Measurements from ENCODE around the gene CYP19A1.

The CYP19A1 gene

DNA sequence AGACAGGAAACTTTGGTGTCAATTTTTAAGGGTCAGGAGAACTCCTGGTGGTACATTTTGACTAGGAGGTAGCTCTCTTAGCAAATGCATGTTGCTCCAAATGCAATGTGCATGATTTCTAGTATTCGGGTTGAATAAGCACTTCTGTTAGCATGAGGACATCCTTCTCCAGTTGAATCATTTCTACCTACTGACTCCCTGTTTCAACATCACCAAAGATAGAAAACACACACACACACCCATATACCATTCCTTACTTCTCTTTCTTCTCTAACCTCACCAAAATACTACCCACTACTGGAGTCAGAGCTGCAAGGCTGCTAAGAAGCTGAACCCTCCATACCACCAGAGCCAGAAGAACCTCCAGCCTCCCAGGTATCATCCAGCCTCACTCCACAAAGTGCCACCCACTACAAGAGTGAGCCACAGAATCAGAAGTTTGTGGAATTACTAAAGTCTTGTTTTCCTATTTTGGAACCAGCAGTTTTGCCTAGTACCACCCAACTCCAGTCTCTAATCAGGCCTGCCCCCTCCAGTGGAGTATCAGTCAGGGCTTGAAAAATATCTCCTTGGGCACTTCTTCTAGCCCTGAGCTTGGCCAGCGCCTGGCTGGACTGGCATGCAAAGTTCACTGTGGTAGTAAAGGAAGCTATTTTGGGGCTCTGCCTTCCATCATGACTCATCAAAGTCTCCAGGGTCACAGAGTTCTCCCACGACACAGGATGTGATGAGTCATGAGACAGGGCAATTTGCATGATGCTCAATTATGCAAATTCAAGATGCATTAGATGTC is 110.3 kb downstream of the CYP19A1 start:
- FAIRE-seq: no peak
- DNase-seq (ENCODE audit: insufficient read length, low spot score): peak; percentile 44
- no peak for TF ChIP-seq POLR2A (IDR thresholded peaks at IDR 0.05; ENCODE audit: low read depth, low read length)

DNA sequence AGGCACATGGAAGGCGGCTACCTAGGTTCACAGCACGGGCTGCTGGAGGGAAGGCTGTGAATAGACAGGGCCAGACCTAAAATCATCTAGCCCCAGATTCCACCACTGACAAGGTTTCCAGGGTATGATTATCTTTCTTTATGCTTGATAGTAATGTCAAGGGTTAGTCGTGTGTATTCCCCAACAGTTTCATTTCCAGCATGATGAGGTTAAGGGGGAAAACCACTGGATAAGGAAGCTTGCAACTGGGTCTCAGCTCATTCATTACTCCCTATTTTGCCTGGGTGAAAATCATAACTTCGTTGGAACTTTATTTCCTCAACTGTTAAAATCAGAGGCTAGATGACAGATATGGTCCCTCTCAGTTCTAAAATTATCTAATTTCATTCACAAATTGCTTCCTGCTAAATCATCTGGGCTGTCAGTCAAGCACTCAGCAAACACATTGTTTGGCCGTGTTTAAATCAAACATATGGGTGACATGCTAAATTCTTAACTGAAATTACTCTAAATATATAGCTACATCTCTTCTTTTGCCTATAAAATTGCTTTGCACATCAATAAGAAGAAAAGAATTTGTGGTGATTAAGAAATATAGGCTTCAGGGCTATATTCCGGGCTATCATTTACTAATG is 111.7 kb downstream of the CYP19A1 start:
- DNase-seq (ENCODE audit: insufficient read length, low spot score): no peak
- FAIRE-seq: no peak
- no peak for TF ChIP-seq POLR2A (IDR thresholded peaks at IDR 0.05; ENCODE audit: low read depth, low read length)

DNA sequence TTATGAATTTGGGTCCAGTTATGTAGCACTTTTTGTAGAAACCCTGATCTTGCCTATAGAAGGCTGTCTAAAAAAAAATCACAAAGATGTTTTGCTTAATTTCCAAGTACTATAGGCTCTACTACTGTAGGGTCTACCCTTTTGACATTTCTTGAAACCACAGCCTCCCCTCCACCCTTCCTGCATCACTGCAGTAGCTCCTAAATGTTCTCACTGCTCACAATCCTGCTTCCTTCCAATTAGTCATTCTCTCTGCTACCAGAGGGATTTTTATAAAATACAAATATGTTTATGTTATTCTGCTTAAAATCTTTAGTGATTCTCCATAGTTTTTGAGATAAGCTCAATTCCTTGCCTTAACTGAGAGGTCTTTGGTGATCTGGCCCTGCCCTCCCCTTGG is 114.0 kb downstream of the CYP19A1 start:
- TF ChIP-seq POLR2A (IDR thresholded peaks at IDR 0.05; ENCODE audit: low read depth, low read length): no peak
- no peak for FAIRE-seq
- no peak for DNase-seq (ENCODE audit: insufficient read length, low spot score)

DNA sequence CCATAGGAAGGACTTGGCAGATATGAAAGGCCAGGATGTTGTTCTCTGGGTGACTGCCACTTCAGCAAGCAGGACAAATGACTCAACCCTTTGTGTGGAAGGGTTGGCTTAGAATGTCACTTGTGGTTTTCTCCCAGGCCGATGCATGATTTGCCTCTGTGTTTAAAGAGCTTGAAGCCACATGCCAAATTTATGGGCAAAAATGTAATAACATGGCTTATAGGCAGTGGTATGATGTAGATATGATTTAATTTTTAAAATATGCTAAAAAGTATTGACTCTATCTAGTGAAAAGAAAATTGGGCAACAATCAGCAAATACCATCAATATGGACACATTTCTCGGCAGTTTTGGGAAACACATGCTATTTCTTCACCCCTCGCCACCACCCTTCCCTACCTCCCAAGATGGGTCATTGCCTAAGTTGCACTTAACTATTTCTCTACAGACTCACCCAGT is 114.6 kb downstream of the CYP19A1 start:
- DNase-seq (ENCODE audit: insufficient read length, low spot score) (peak; percentile 15), FAIRE-seq (no peak)
- no peak for TF ChIP-seq POLR2A (IDR thresholded peaks at IDR 0.05; ENCODE audit: low read depth, low read length)

DNA sequence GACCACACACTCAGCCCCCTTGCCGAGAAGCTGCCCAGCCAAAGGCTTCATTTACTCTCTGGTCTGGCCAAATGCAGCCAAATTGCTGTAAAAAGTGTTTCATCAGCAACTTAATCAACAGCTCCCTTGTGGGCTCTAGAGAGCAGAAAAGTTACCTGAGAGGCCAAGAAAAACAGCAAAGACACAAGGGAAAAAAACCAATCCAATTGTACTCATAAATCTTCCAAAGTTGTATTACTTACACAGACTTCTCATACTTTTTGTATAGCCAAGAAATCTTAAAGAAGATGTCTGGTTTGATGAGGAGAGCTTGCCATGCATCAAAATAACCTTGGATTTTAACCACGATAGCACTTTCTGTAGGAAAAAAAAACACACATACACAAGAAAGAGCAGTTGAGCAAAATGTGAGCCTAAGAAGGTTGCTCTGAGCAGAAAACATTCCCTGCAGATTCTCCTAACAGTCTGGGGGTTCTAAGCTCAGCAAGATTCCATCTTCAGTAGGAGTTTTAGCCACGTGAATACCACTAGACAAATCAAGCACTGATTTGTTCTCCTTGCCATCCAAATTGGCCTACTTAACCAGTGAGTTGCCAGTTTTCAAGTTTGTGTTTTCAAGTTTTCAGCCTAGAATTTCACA is 120.0 kb downstream of the CYP19A1 start:
- FAIRE-seq: no peak
- no peak for DNase-seq (ENCODE audit: insufficient read length, low spot score)
- TF ChIP-seq POLR2A (IDR thresholded peaks at IDR 0.05; ENCODE audit: low read depth, low read length): no peak

DNA sequence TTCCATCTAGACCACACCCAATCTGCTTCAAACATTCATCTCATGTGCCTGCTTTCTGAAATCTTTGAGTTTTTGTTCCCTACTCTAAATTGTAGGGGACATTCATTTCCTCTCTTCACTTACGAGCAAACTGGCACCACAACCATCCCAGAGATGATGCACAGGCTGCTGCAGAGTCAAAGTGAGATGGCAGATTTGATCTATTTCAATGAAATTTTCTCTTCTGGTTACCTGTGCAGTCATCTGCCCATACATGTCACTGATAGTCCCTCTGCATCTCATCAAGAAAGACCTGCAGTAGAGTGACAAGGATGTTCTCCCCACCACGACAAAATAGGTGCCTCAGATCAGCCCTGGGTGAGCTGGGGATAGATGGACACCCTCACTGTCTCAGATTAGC is 125.5 kb downstream of the CYP19A1 start:
- no peak for FAIRE-seq
- no peak for TF ChIP-seq POLR2A (IDR thresholded peaks at IDR 0.05; ENCODE audit: low read depth, low read length)
- no peak for DNase-seq (ENCODE audit: insufficient read length, low spot score)

DNA sequence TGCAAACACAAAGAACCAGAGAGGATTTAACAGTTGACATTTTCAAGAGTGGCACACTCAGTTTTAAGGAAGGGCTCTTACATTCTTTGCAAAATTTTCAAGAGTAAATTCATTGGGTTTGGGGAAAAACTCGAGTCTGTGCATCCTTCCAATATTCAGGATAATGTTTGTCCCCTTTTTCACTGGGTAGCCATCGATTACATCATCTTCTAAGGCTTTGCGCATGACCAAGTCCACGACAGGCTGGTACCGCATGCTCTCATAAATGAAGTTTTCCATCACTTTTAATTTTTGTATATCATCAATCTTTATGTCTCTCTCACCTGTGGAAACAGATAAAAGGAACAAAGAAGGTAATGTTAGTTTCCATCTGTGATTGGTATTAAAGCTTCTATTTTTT is 126.2 kb downstream of the CYP19A1 start:
- FAIRE-seq: no peak
- TF ChIP-seq POLR2A (IDR thresholded peaks at IDR 0.05; ENCODE audit: low read depth, low read length): no peak
- no peak for DNase-seq (ENCODE audit: insufficient read length, low spot score)

DNA sequence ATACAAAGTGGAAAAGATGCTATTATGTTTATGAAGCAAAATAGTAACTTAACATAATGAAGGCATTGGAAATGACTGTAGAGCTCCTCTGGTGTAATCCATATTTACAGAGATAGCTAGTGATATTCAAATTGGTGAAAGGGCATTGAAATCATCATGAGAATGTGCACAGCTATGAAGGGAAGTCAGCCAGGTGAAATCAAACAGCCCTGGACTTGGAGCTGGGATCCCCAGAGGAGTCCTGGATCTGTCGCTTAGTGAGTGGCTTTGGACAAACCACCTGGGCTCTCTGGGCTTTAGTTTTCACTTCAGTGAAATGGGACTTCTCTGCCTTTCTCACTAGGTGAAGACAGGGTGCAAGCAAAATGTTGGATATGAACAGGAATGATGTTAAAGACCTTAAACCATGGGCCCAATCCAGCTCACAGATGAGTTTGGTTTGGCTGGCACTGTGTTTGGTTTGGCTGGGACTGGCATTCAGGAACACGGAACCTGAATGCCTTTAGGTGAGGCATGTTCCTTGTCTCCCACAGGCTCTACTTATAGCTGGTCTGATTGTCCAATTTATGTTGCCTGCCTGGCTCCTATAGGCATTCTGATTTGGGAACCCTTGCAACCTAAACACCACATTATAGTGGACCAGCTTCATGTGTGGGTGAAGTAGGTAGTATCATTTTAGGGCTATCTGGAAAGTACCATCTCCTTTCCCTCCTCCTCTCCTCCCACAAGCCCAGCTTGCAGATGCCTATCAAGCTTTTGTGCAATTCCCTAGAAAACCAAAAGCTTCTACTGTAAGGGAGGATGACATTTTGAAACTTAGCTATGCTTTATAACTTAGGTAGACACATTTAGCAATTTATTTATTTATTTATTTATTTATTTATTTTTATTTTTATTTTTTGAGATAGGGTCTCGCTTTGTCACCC is 133.1 kb downstream of the CYP19A1 start:
- DNase-seq (ENCODE audit: insufficient read length, low spot score) (no peak), FAIRE-seq (no peak)
- no peak for TF ChIP-seq POLR2A (IDR thresholded peaks at IDR 0.05; ENCODE audit: low read depth, low read length)

DNA sequence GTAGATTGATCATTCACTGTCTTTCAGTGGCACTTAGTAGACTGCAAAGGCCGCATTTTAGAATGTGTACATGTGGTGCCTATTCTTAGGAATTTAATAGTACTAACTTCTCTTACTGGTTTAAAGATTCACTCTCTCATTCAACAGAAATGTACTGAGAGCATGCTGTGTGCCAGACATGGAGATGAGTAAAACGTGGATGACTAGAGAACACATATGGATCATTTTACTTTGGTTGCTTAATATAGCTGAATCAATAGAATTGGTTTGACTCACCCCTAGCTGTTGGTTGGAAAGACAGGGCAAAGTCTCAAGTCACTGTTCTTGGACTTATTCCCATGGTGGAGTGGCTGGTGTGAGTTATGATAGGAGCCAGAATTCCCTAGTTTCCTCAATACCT is 134.6 kb downstream of the CYP19A1 start:
- FAIRE-seq (no peak), DNase-seq (ENCODE audit: insufficient read length, low spot score) (no peak)
- no peak for TF ChIP-seq POLR2A (IDR thresholded peaks at IDR 0.05; ENCODE audit: low read depth, low read length)

DNA sequence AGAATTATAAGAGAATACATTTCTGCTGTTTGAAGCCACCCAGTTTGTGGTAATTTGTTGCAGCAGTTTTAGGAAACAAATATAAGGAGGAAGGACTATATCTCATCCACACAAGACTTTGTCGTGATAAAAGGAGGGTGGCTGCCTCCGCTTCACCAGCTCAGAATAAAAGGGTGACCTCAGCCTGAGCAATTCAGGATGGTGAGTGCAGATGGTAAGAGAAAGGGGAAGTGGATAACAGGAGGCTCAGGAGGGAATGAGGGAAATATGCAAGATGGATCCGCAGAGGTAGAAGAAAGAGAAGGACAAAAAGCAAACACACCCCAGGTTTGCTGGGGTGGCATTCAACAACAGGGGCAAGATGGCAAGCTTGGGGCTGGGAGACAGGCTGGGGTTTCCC is 135.6 kb downstream of the CYP19A1 start:
- FAIRE-seq: no peak
- DNase-seq (ENCODE audit: insufficient read length, low spot score): no peak
- no peak for TF ChIP-seq POLR2A (IDR thresholded peaks at IDR 0.05; ENCODE audit: low read depth, low read length)

DNA sequence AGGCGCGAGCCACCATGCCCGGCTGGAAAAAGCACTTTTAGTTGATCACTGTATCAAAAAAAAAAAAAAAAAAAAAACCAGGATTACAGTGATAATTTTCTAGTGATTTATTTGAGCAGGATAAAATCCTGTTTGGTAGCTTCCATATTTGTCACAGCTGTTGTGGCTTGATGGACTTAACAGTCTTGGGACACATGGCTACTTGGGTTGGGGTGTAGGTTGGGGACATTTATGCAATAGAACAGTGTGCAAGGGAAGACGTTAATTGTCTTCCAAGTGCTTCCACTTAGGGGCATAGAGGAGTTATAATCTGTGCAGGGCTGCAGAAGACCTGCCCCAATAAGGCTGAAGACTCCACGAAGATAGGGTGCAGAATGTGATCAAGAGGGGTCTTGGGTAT is 136.8 kb downstream of the CYP19A1 start:
- FAIRE-seq: no peak
- no peak for DNase-seq (ENCODE audit: insufficient read length, low spot score)
- no peak for TF ChIP-seq POLR2A (IDR thresholded peaks at IDR 0.05; ENCODE audit: low read depth, low read length)

DNA sequence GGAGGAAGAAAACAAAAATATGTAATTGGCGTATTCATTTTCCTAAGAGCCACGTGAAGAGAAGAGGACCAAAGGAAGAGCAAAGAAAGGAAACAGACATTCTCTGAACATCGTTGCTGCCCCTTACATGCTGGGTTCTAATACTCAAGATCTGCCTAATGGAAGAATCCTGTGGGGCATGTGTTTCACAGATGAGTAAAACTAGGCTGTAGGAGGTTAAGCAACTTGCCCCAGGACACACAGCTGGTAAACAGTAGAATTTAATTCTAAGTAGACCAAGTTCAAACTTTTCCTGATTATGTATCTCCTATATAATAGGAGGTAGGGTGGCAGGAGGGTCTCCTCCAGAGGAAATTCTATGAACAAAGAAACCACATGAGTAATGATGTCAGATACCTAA is 137.6 kb downstream of the CYP19A1 start:
- no peak for FAIRE-seq
- no peak for DNase-seq (ENCODE audit: insufficient read length, low spot score)
- no peak for TF ChIP-seq POLR2A (IDR thresholded peaks at IDR 0.05; ENCODE audit: low read depth, low read length)

DNA sequence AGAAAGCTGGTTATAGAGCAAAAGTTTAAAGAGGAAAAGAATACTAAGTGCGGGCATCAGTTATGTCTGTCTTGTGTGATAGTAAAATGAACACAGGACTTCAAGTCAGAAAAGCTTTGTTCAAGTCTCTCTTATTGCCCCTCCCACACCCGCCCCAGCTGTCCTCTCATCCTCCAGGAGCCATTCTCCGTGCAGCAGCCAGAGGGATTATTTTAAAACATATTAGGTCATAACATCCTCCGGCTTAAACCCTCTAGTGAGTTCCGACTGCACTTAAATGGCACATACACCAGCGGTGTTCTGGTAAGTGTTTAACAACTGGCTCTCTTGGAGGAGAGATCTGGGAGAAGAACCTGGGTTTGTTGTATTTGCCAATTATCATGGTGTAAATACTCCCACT is 138.9 kb downstream of the CYP19A1 start:
- FAIRE-seq (no peak), DNase-seq (ENCODE audit: insufficient read length, low spot score) (no peak)
- no peak for TF ChIP-seq POLR2A (IDR thresholded peaks at IDR 0.05; ENCODE audit: low read depth, low read length)

All from H54 (cell line).